Liver (tissue), 9 donors: ENCODE data around the gene MEIS1. TPM values are rescaled to one million over a fixed set of nuclear protein-coding genes. Genes with fewer than 3 reads are reported as not detected.
A peak's percentile ranks its signal among the peaks of the same experiment; 100 is the strongest.

Source experiments
- DNase-seq: peaks from one replicate; pipeline ENCODE4 v3.0.0-alpha.2; 2017; ENCODE audit warnings: low spot score
- H3K27ac ChIP-seq, 2 donors: one replicate each; pipeline ENCODE4 v1.7.0; 2013; ENCODE audit warnings: inconsistent platforms in 2 of 2, low read length in 2 of 2, control low read depth in 1 of 2, low read depth in 1 of 2, mild to moderate bottlenecking in 1 of 2
- H3K27me3 ChIP-seq, 4 donors: one replicate each; pipeline versions ENCODE4 v1.6.1 to v1.7.0; 2013; ENCODE audit warnings: low read length in 3 of 4, inconsistent platforms in 1 of 4, mild to moderate bottlenecking in 1 of 4, moderate library complexity in 1 of 4; ENCODE audit not compliant: control insufficient read depth in 4 of 4, insufficient read depth in 4 of 4
- H3K36me3 ChIP-seq, 4 donors: one replicate each; pipeline versions ENCODE4 v1.6.1 to v1.7.0; 2013; ENCODE audit warnings: low read length in 3 of 4, mild to moderate bottlenecking in 3 of 4, low read depth in 1 of 4, moderate library complexity in 1 of 4; ENCODE audit not compliant: control insufficient read depth in 4 of 4, insufficient read depth in 3 of 4
- H3K4me1 ChIP-seq, 4 donors: one replicate each; pipeline versions ENCODE4 v1.6.1 to v1.7.0; 2013; ENCODE audit warnings: low read length in 3 of 4, mild to moderate bottlenecking in 3 of 4, moderate library complexity in 1 of 4; ENCODE audit not compliant: control insufficient read depth in 4 of 4, insufficient read depth in 4 of 4
- H3K4me3 ChIP-seq, 3 donors: one replicate each; pipeline versions ENCODE4 v1.6.1 to v1.7.0; 2013; ENCODE audit warnings: low read length in 3 of 3, control low read depth in 1 of 3, low read depth in 1 of 3, mild to moderate bottlenecking in 1 of 3
- H3K9ac ChIP-seq, 2 donors: one replicate each; pipeline ENCODE4 v1.7.0; 2013; ENCODE audit warnings: low read length in 2 of 2, mild to moderate bottlenecking in 2 of 2, moderate library complexity in 2 of 2, control low read depth in 1 of 2, low read depth in 1 of 2
- H3K9me3 ChIP-seq, 4 donors: one replicate each; pipeline versions ENCODE4 v1.6.1 to v1.7.0; 2013; ENCODE audit warnings: low read length in 3 of 4; ENCODE audit not compliant: control insufficient read depth in 4 of 4
- ATF3 ChIP-seq: IDR thresholded peaks from 2 replicates; pipeline ENCODE4 v1.6.1; 2016; ENCODE audit warnings: antibody characterized with exemption
- CTCF ChIP-seq: fragments of 150-350 bp; IDR thresholded peaks from 2 replicates; pipeline ENCODE4 v1.5.1; 2017; ENCODE audit warnings: improper control_type of control experiment, low read depth, low read length; ENCODE audit not compliant: missing input control
- EGR1 ChIP-seq, 2 donors: IDR thresholded peaks; 2 replicates each; pipeline ENCODE4 v1.6.1; 2016 to 2018; ENCODE audit warnings: antibody characterized with exemption in 2 of 2, low read depth in 2 of 2
- FOXA1 ChIP-seq: IDR thresholded peaks from 2 replicates; pipeline ENCODE4 v1.6.1; 2016; ENCODE audit warnings: antibody characterized with exemption
- FOXA2 ChIP-seq: IDR thresholded peaks from 2 replicates; pipeline ENCODE4 v1.6.1; 2016; ENCODE audit warnings: antibody characterized with exemption
- GABPA ChIP-seq, 2 donors: IDR thresholded peaks in 1 of 2; conservative IDR thresholded peaks in 1 of 2; 2 replicates each; pipeline ENCODE4 v1.6.1; 2016; ENCODE audit warnings: antibody characterized with exemption in 2 of 2, mild to moderate bottlenecking in 1 of 2, moderate library complexity in 1 of 2
- HNF4A ChIP-seq, 2 donors: conservative IDR thresholded peaks; 2 replicates each; pipeline ENCODE4 v1.6.1; 2016; ENCODE audit warnings: antibody characterized with exemption in 2 of 2, mild to moderate bottlenecking in 2 of 2
- HNF4G ChIP-seq: IDR thresholded peaks from 2 replicates; pipeline ENCODE4 v1.6.1; 2016; ENCODE audit warnings: antibody characterized with exemption
- JUND ChIP-seq, 2 donors: IDR thresholded peaks; 2 replicates each; pipeline ENCODE4 v1.6.1; 2016; ENCODE audit warnings: antibody characterized with exemption in 2 of 2
- NR2F2 ChIP-seq: IDR thresholded peaks from 2 replicates; pipeline ENCODE4 v1.6.1; 2016; ENCODE audit warnings: antibody characterized with exemption
- RAD21 ChIP-seq, 2 donors: IDR thresholded peaks; 2 replicates each; pipeline ENCODE4 v1.6.1; 2016; ENCODE audit warnings: antibody characterized with exemption in 2 of 2, mild to moderate bottlenecking in 2 of 2
- REST ChIP-seq: IDR thresholded peaks from 2 replicates; pipeline ENCODE4 v1.6.1; 2016; ENCODE audit warnings: antibody characterized with exemption, mild to moderate bottlenecking
- SP1 ChIP-seq: IDR thresholded peaks from 2 replicates; pipeline ENCODE4 v1.6.1; 2018; ENCODE audit warnings: antibody characterized with exemption, mild to moderate bottlenecking
- YY1 ChIP-seq: IDR thresholded peaks from 2 replicates; pipeline ENCODE4 v1.6.1; 2016; ENCODE audit warnings: antibody characterized with exemption, mild to moderate bottlenecking
- WGBS: extraction: QIAGEN DNeasy Blood & Tissue Kit; methylation state at CpG from one replicate; pipeline ENCODE4 v1.1.7; 2013; 5-methylcytosine and 5-hydroxymethylcytosine counted together
- polyA plus RNA-seq, 2 donors: library from polyadenylated mRNA; stranded (reverse) in 1 of 2; unstranded in 1 of 2; fragments of 200-250 nt in 1 of 2; fragments of >200 nt in 1 of 2; fragmentation: Nextera tagmentation in 1 of 2; extraction: Ambion mirVana in 1 of 2; gene quantifications; one replicate each; pipeline versions ENCODE4 v1.2.1 to v1.2.3, GENCODE V29; 2013 to 2015
- total RNA-seq, 2 donors: library from RNA; depleted of rRNA; stranded (reverse); fragments of >200 nt; gene quantifications; one replicate each; pipeline ENCODE4 v1.2.3, GENCODE V29; 2014
- TF ChIP-seq, protein P1 (sequence below): IDR thresholded peaks from 2 replicates; pipeline ENCODE4 v1.6.1; 2016; ENCODE audit warnings: antibody characterized with exemption
- TF ChIP-seq, protein P2 (sequence below): IDR thresholded peaks from 2 replicates; pipeline ENCODE4 v1.6.1; 2016; ENCODE audit warnings: antibody characterized with exemption
- donor health status: healthy.
- donor health status: healthy.
- donor health status: healthy.
- donor health status: healthy.
- donor health status: healthy.

The MEIS1 gene
- total and polyA plus RNA-seq, 4 donors: 1.6 to 8.6 (median 5.5) TPM

- TF ChIP-seq REST (no peak), YY1 (no peak), JUND (IDR thresholded peaks at IDR 0.05) (no peak), HNF4G (no peak)
Measured at GRCh38 chr2:66519264-66519843, 84.4 kb downstream of the MEIS1 start (continued).

- no peak for DNase-seq
- TF ChIP-seq NR2F2 (no peak), EGR1 (IDR thresholded peaks at IDR 0.05; ENCODE audit: low read depth in 2 of 2) (no peak), ATF3 (no peak), FOXA1 (no peak)
- no peak overlapping the region for H3K27ac ChIP-seq
- H3K4me3 ChIP-seq: no peak overlapping the region
- no peak overlapping the region for H3K9ac ChIP-seq
- 89% methylated on average over 7 of the region's 7 CpGs for WGBS
- no peaks in the 10 kb centered on the region for H3K36me3 ChIP-seq
- H3K4me1 ChIP-seq: peaks cover 3 to 31% (median 27%) of the 10 kb centered on the region in 4 donors
- H3K9me3 ChIP-seq: no peaks in the 10 kb centered on the region
- no peaks in the 10 kb centered on the region for H3K27me3 ChIP-seq
Measured at GRCh38 chr2:66521291-66521922, 86.5 kb downstream of the MEIS1 start.

- 37% methylated on average over 6 of the region's 6 CpGs for WGBS
- no peak for DNase-seq
- Histone ChIP-seq H3K9me3 (no peaks in the 10 kb centered on the region), H3K9ac (no peak overlapping the region), H3K27ac (no peak overlapping the region), H3K4me1 (peaks cover 3 to 31% (median 27%) of the 10 kb centered on the region in 4 donors), H3K4me3 (no peak overlapping the region), H3K27me3 (no peaks in the 10 kb centered on the region), H3K36me3 (no peaks in the 10 kb centered on the region)
- TF ChIP-seq YY1 (peak; percentile 71), FOXA2 (peak; percentile 80), SP1 (peak; percentile 44), CTCF (no peak), RAD21 (IDR thresholded peaks at IDR 0.05) (peak; percentile 16 to 41), REST (peak; percentile 20), HNF4A (conservative IDR thresholded peaks at IDR 0.05) (peak; percentile 66 to 79), HNF4G (no peak), JUND (IDR thresholded peaks at IDR 0.05) (peak in 1 of 2 donors; percentile 18), NR2F2 (peak; percentile 21), EGR1 (IDR thresholded peaks at IDR 0.05; ENCODE audit: low read depth in 2 of 2) (no peak), FOXA1 (no peak), GABPA (IDR thresholded peaks at IDR 0.05 in 1 of 2, conservative IDR thresholded peaks at IDR 0.05 in 1 of 2) (no peak)
- TF ChIP-seq, protein P1, sequence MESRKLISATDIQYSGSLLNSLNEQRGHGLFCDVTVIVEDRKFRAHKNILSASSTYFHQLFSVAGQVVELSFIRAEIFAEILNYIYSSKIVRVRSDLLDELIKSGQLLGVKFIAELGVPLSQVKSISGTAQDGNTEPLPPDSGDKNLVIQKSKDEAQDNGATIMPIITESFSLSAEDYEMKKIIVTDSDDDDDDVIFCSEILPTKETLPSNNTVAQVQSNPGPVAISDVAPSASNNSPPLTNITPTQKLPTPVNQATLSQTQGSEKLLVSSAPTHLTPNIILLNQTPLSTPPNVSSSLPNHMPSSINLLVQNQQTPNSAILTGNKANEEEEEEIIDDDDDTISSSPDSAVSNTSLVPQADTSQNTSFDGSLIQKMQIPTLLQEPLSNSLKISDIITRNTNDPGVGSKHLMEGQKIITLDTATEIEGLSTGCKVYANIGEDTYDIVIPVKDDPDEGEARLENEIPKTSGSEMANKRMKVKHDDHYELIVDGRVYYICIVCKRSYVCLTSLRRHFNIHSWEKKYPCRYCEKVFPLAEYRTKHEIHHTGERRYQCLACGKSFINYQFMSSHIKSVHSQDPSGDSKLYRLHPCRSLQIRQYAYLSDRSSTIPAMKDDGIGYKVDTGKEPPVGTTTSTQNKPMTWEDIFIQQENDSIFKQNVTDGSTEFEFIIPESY: peak; percentile 48
- TF ChIP-seq, protein P2, sequence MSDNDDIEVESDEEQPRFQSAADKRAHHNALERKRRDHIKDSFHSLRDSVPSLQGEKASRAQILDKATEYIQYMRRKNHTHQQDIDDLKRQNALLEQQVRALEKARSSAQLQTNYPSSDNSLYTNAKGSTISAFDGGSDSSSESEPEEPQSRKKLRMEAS: peak; percentile 34
Measured at GRCh38 chr2:66522611-66523376, 87.9 kb downstream of the MEIS1 start.
